HCT116 (cell line): Measurements from ENCODE around the gene NAV1. TPM values are rescaled to one million over a fixed set of nuclear protein-coding genes. Genes with fewer than 3 reads are reported as not detected.

Experiments used
- ATAC-seq: fragments of 200-7000 bp; cut with Tn5 transposase; 2 replicates; pipeline ENCODE4 v1.9.1; 2020; ENCODE audit warnings: mild to moderate bottlenecking, moderate library complexity
- BruUV-seq: library from RNA; stranded (reverse); fragments of 400-500 nt; replicated peaks from 2 replicates; lab custom pipeline; 2021; lab: Mats Ljungman, UMichigan
- CTCF ChIA-PET: fragments of 300-600 bp; sonication (Branson Sonifier 250); formaldehyde crosslinking; loops from one replicate; lab custom pipeline; 2021; ENCODE audit warnings: antibody characterized with exemption; lab: Charles Lee
- POLR2A ChIA-PET: fragments of 300-600, 350-600 bp; sonication (Branson Sonifier 250); formaldehyde crosslinking; loops from one replicate; lab custom pipeline; 2021; ENCODE audit warnings: antibody characterized with exemption; lab: Charles Lee
- RAD21 ChIA-PET, 2 experiments: fragments of 300-600 bp; sonication (Branson Sonifier 250); formaldehyde crosslinking; loops; one replicate each; lab custom pipeline; 2023; ENCODE audit warnings: low total read pairs in 2 of 2; ENCODE audit not compliant: uncharacterized antibody in 2 of 2, unreplicated experiment in 2 of 2, low non-redundant PET in 1 of 2; lab: Charles Lee
- DNase-seq: peaks from one replicate; pipeline ENCODE4 v3.0.0-alpha.2; 2010; ENCODE audit warnings: low read depth, low spot score
- H2AFZ ChIP-seq: fragments of 200-600 bp; shearing (Covaris generic), sonication (generic); 2 replicates; pipeline ENCODE4 v1.6.1; 2017; ENCODE audit warnings: low read depth, mixed run types, mixed read lengths, antibody characterized with exemption, low read length; ENCODE audit not compliant: poor library complexity, severe bottlenecking
- H3K27ac ChIP-seq: 2 replicates; pipeline ENCODE4 v1.5.1; 2012; ENCODE audit warnings: low read depth, low read length
- H3K27me3 ChIP-seq: fragments of 200-600 bp; sonication (generic); 2 replicates; pipeline ENCODE4 v1.6.1; 2016; ENCODE audit warnings: mixed run types, low read length, mixed read lengths; ENCODE audit not compliant: insufficient read depth
- H3K36me3 ChIP-seq, 2 experiments: fragments of 200-500 bp in 1 of 2; fragments of 200-600 bp in 1 of 2; sonication (Bioruptor generic) in 1 of 2; sonication (generic) in 1 of 2; 2 replicates each; pipeline versions ENCODE4 v1.5.1 to v1.6.1; 2014 to 2016; ENCODE audit warnings: low read length in 2 of 2, inconsistent platforms in 1 of 2, mixed read lengths in 1 of 2, mixed run types in 1 of 2; ENCODE audit not compliant: insufficient read depth in 2 of 2, control insufficient read depth in 1 of 2
- H3K4me1 ChIP-seq, 2 experiments: fragments of 200-600 bp in 1 of 2; sonication (generic) in 1 of 2; 2 replicates each; pipeline versions ENCODE4 v1.5.1 to v1.6.1; 2012 to 2017; ENCODE audit warnings: low read length in 2 of 2, inconsistent platforms in 1 of 2, mild to moderate bottlenecking in 1 of 2, mixed read lengths in 1 of 2, mixed run types in 1 of 2, moderate library complexity in 1 of 2; ENCODE audit not compliant: insufficient read depth in 2 of 2, control insufficient read depth in 1 of 2
- H3K4me2 ChIP-seq: fragments of 200-600 bp; sonication (generic); 2 replicates; pipeline ENCODE4 v1.6.1; 2017; ENCODE audit warnings: mixed run types, low read length, mixed read lengths
- H3K4me3 ChIP-seq, 2 experiments: fragments of 200-600 bp in 1 of 2; sonication (generic) in 1 of 2; replicated peaks in 1 of 2; 2 replicates each; pipeline ENCODE4 v1.5.1; 2011 to 2016; ENCODE audit warnings: low read length in 2 of 2, control low read depth in 1 of 2, low read depth in 1 of 2, mild to moderate bottlenecking in 1 of 2, mixed read lengths in 1 of 2, mixed run types in 1 of 2
- H3K79me2 ChIP-seq: fragments of 200-600 bp; sonication (generic); 2 replicates; pipeline ENCODE4 v1.6.1; 2017; ENCODE audit warnings: mild to moderate bottlenecking, mixed run types, low read length, moderate library complexity, mixed read lengths; ENCODE audit not compliant: insufficient read depth
- H3K9ac ChIP-seq: fragments of 200-600 bp; sonication (generic); 2 replicates; pipeline ENCODE4 v1.6.1; 2016; ENCODE audit warnings: low read length, mixed read lengths
- H3K9me2 ChIP-seq: fragments of 200-600 bp; sonication (generic), shearing (Covaris generic); 2 replicates; pipeline ENCODE4 v1.6.1; 2017; ENCODE audit warnings: mixed run types, mild to moderate bottlenecking, moderate library complexity; ENCODE audit not compliant: insufficient read depth
- H3K9me3 ChIP-seq, 2 experiments: fragments of 200-500 bp in 1 of 2; fragments of 200-600 bp in 1 of 2; sonication (Bioruptor generic) in 1 of 2; sonication (generic) in 1 of 2; 2 replicates each; pipeline ENCODE4 v1.6.1; 2014 to 2017; ENCODE audit warnings: low read length in 2 of 2, mixed read lengths in 2 of 2, inconsistent platforms in 1 of 2, low read depth in 1 of 2, mild to moderate bottlenecking in 1 of 2, mixed run types in 1 of 2, moderate library complexity in 1 of 2; ENCODE audit not compliant: control insufficient read depth in 1 of 2, insufficient read depth in 1 of 2
- H4K20me1 ChIP-seq: fragments of 200-600 bp; sonication (generic), shearing (Covaris generic); 2 replicates; pipeline ENCODE4 v1.6.1; 2017; ENCODE audit warnings: mixed run types, mild to moderate bottlenecking, moderate library complexity; ENCODE audit not compliant: insufficient read depth
- CEBPB ChIP-seq: IDR thresholded peaks from 2 replicates; pipeline ENCODE4 v1.6.1; 2012; ENCODE audit warnings: low read depth
- CTCF ChIP-seq, 3 experiments: fragments of 200-600 bp in 1 of 3; sonication (generic) in 1 of 3; IDR thresholded peaks in 2 of 3; conservative IDR thresholded peaks in 1 of 3; 2 replicates each; pipeline ENCODE4 v1.5.1; 2012 to 2017; ENCODE audit warnings: low read depth in 2 of 3, low read length in 2 of 3, antibody characterized with exemption in 1 of 3, borderline replicate concordance in 1 of 3, control low read depth in 1 of 3, mild to moderate bottlenecking in 1 of 3, mixed read lengths in 1 of 3, mixed run types in 1 of 3, moderate library complexity in 1 of 3; ENCODE audit not compliant: insufficient read depth in 1 of 3
- JUND ChIP-seq: IDR thresholded peaks from 2 replicates; pipeline ENCODE4 v1.6.1; 2012
- MAX ChIP-seq: IDR thresholded peaks from 2 replicates; pipeline ENCODE4 v1.6.1; 2012
- POLR2AphosphoS5 ChIP-seq: IDR thresholded peaks from 2 replicates; pipeline ENCODE4 v1.6.1; 2011; ENCODE audit warnings: mild to moderate bottlenecking, low read depth, low read length, moderate library complexity
- SP1 ChIP-seq: IDR thresholded peaks from 2 replicates; pipeline ENCODE4 v1.6.1; 2012; ENCODE audit warnings: low read depth
- SRF ChIP-seq: IDR thresholded peaks from 2 replicates; pipeline ENCODE4 v1.6.1; 2012; ENCODE audit warnings: low read depth
- TCF7L2 ChIP-seq: IDR thresholded peaks from 2 replicates; pipeline ENCODE4 v1.7.0; 2011; ENCODE audit warnings: borderline replicate concordance, inconsistent platforms; ENCODE audit not compliant: insufficient read depth, insufficient read length; ENCODE audit errors: extremely low read depth
- YY1 ChIP-seq: IDR thresholded peaks from 2 replicates; pipeline ENCODE4 v1.6.1; 2011; ENCODE audit warnings: low read length, low read depth, moderate library complexity, mild to moderate bottlenecking; ENCODE audit not compliant: insufficient replicate concordance; ENCODE audit errors: extremely low read depth
- ZFX ChIP-seq: fragments of 450-650 bp; IDR thresholded peaks from 2 replicates; pipeline ENCODE4 v1.6.1; 2017
- intact Hi-C: fragments of 100-400 bp; cut with micrococcal nuclease; formaldehyde crosslinking; loops from 2 replicates; pipeline ENCODE4 v1.10.0; 2022
- total RNA-seq: library from RNA; stranded (reverse); gene quantifications from one replicate; pipeline ENCODE4 v1.2.1, GENCODE V29; 2021; ENCODE audit not compliant: unreplicated experiment

The NAV1 gene
- total RNA-seq, 1 experiment from 2014 or later: 22.8 TPM

- TF ChIP-seq YY1: no peak
- TF ChIP-seq MAX: no peak
- no peak for TF ChIP-seq CTCF (IDR thresholded peaks at IDR 0.05 in 2 of 3, conservative IDR thresholded peaks at IDR 0.05 in 1 of 3; ENCODE audit: borderline replicate concordance in 1 of 3, insufficient read depth in 1 of 3, low read depth in 2 of 3, low read length in 2 of 3)
- TF ChIP-seq SP1: no peak
- TF ChIP-seq ZFX: no peak
- no peak for TF ChIP-seq TCF7L2
- TF ChIP-seq SRF: no peak
- no peak for TF ChIP-seq JUND
- no peak for TF ChIP-seq POLR2AphosphoS5
- no peak for TF ChIP-seq CEBPB
- no peak for ATAC-seq
- ChIA-PET RAD21 (no interaction called here), POLR2A (no interaction called here), CTCF (interaction anchor here (2.8 to 3.3 kb wide), 2 partner anchors 12 to 19 kb away, joined by 14 to 23 read pairs; no protein-coding TSS in a partner anchor)
- Histone ChIP-seq H3K9me2 (no peaks in the 10 kb centered on the region), H3K79me2 (0 out of 2 replicates have a peak, but pooled peaks cover 6% of the 10 kb centered on the region), H3K27ac (no peak overlapping the region), H3K9ac (no peak overlapping the region), H3K4me1 (no peaks in the 10 kb centered on the region; a peak in 1 of 4 replicates), H3K4me3 (no peak overlapping the region), H3K9me3 (no peaks in the 10 kb centered on the region), H3K36me3 (peaks cover 0 to 6% of the 10 kb centered on the region in 2 experiments; a peak in 2 of 4 replicates), H4K20me1 (no peaks in the 10 kb centered on the region), H2AFZ (no peak overlapping the region), H3K4me2 (no peak overlapping the region), H3K27me3 (no peaks in the 10 kb centered on the region)
- no TSS peak for BruUV-seq
- intact Hi-C loops: no loop called here
- DNase-seq: no peak
Measured at GRCh38 chr1:201499795-201500669, 38.9 kb upstream of the NAV1 start.
